Tibial nerve (tissue), 3 donors: Measurements from ENCODE around the gene IRF8.

ENCODE experiments used
- CTCF ChIP-seq, 5 experiments: fragments of 200-600 bp in 3 of 5; fragments of 450-650 bp in 2 of 5; sonication (generic) in 3 of 5; IDR thresholded peaks; one replicate each; pipeline ENCODE4 v1.5.1; 2016 to 2019; ENCODE audit warnings: antibody characterized with exemption in 5 of 5, mild to moderate bottlenecking in 3 of 5, moderate library complexity in 2 of 5
- POLR2A ChIP-seq, 2 donors: fragments of 450-650 bp; IDR thresholded peaks; one replicate each; pipeline ENCODE4 v1.6.1; 2017; ENCODE audit warnings: antibody characterized with exemption in 2 of 2, mild to moderate bottlenecking in 2 of 2, moderate library complexity in 2 of 2

- no peak for TF ChIP-seq POLR2A (IDR thresholded peaks at IDR 0.05)
- no peak for TF ChIP-seq CTCF (IDR thresholded peaks at IDR 0.05)
These were observed 41.3 kb downstream of the IRF8 start for GRCh38 chr16:85940214-85940613.
